Measurements from ENCODE around the gene PNISR. TPM values are rescaled to one million over a fixed set of nuclear protein-coding genes. Genes with fewer than 3 reads are reported as not detected.

The PNISR gene, protein sequence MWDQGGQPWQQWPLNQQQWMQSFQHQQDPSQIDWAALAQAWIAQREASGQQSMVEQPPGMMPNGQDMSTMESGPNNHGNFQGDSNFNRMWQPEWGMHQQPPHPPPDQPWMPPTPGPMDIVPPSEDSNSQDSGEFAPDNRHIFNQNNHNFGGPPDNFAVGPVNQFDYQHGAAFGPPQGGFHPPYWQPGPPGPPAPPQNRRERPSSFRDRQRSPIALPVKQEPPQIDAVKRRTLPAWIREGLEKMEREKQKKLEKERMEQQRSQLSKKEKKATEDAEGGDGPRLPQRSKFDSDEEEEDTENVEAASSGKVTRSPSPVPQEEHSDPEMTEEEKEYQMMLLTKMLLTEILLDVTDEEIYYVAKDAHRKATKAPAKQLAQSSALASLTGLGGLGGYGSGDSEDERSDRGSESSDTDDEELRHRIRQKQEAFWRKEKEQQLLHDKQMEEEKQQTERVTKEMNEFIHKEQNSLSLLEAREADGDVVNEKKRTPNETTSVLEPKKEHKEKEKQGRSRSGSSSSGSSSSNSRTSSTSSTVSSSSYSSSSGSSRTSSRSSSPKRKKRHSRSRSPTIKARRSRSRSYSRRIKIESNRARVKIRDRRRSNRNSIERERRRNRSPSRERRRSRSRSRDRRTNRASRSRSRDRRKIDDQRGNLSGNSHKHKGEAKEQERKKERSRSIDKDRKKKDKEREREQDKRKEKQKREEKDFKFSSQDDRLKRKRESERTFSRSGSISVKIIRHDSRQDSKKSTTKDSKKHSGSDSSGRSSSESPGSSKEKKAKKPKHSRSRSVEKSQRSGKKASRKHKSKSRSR
- total RNA-seq (60.1 and 99.1 TPM in 2 replicates), polyA plus RNA-seq (23.4 and 27.7 TPM in 2 replicates), polyA minus RNA-seq (ENCODE audit: low replicate concordance) (1.5 and 4.8 TPM in 2 replicates)
- 26.6 and 31.8 TPM in 2 replicates for polyA plus RNA-seq (2012)

GRCh38 chr6:99424761-99425646 is at the start of gene PNISR:
PNISR (minus strand) TSS chr6:99425308; CDS start chr6:99414659, 10,649 bp downstream.
- Histone ChIP-seq H3K4me2 (ENCODE audit: extremely low read depth, insufficient read depth, low read length) (peak within 1 kb of the TSS; percentile 87), H3K4me3 (replicated peaks in 1 of 4; ENCODE audit: control extremely low read depth in 1 of 4, insufficient read depth in 1 of 4, low read depth in 3 of 4, low read length in 4 of 4) (peak within 1 kb of the TSS; percentile 68 to 99 (median 83)), H3K36me3 (ENCODE audit: control insufficient read depth, insufficient read depth, low read length) (no peaks in the 10 kb centered on the region), H3K9me3 (ENCODE audit: control insufficient read depth, insufficient read depth, low read depth, low read length) (no peaks in the 10 kb centered on the region), H3K4me1 (ENCODE audit: control insufficient read depth, extremely low read depth, insufficient read depth, low read length) (peaks cover 6% of the 10 kb centered on the region), H2AFZ (ENCODE audit: low read length) (peak within 1 kb of the TSS; percentile 97), H3K27me3 (ENCODE audit: control insufficient read depth, insufficient read depth, low read length) (no peaks in the 10 kb centered on the region), H4K20me1 (ENCODE audit: control insufficient read depth, extremely low read depth, insufficient read depth, low read length) (no peaks in the 10 kb centered on the region), H3K79me2 (ENCODE audit: control insufficient read depth, insufficient read depth, low read length) (peaks cover 59% of the 10 kb centered on the region), H3K27ac (ENCODE audit: insufficient read depth, low read length) (peak within 1 kb of the TSS; percentile 100), H3K9ac (ENCODE audit: insufficient read depth, low read length) (peak within 1 kb of the TSS; percentile 97)
- TF ChIP-seq, protein P1, sequence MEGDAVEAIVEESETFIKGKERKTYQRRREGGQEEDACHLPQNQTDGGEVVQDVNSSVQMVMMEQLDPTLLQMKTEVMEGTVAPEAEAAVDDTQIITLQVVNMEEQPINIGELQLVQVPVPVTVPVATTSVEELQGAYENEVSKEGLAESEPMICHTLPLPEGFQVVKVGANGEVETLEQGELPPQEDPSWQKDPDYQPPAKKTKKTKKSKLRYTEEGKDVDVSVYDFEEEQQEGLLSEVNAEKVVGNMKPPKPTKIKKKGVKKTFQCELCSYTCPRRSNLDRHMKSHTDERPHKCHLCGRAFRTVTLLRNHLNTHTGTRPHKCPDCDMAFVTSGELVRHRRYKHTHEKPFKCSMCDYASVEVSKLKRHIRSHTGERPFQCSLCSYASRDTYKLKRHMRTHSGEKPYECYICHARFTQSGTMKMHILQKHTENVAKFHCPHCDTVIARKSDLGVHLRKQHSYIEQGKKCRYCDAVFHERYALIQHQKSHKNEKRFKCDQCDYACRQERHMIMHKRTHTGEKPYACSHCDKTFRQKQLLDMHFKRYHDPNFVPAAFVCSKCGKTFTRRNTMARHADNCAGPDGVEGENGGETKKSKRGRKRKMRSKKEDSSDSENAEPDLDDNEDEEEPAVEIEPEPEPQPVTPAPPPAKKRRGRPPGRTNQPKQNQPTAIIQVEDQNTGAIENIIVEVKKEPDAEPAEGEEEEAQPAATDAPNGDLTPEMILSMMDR (conservative IDR thresholded peaks at IDR 0.05 in 1 of 2, IDR thresholded peaks at IDR 0.05 in 1 of 2; ENCODE audit: low read depth in 1 of 2, low read length in 2 of 2) = no peak
- TF ChIP-seq EZH2 (IDR thresholded peaks at IDR 0.05; ENCODE audit: low read length, missing control alignments) = no peak
- DNase-seq (ENCODE audit: low read depth in 2 of 2) = peak; percentile 98 to 99

DNA sequence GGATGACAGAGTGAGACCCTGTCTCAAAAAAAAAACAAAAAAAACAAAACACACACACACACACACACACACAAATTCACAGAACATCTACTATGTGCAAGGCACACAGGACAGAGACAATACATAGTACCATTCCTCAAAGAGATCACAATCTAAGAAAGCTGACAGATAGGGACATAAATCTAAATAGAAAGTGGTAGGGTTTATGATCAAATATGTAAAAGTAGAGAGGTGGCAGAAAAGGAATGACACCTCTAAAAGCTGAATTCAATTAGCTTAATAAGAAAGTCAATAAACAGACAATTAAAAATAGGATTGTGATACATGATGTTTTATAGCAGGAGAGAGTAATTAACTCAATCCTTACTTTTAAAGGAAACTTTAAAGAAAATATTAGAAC is 48.6 kb upstream of the PNISR start:
- Histone ChIP-seq H4K20me1 (ENCODE audit: control insufficient read depth, extremely low read depth, insufficient read depth, low read length) (no peaks in the 10 kb centered on the region), H3K4me2 (ENCODE audit: extremely low read depth, insufficient read depth, low read length) (no peak overlapping the region), H3K4me1 (ENCODE audit: control insufficient read depth, extremely low read depth, insufficient read depth, low read length) (no peaks in the 10 kb centered on the region), H3K9ac (ENCODE audit: insufficient read depth, low read length) (no peak overlapping the region), H3K79me2 (ENCODE audit: control insufficient read depth, insufficient read depth, low read length) (no peaks in the 10 kb centered on the region), H2AFZ (ENCODE audit: low read length) (no peak overlapping the region), H3K36me3 (ENCODE audit: control insufficient read depth, insufficient read depth, low read length) (no peaks in the 10 kb centered on the region), H3K27ac (ENCODE audit: insufficient read depth, low read length) (no peak overlapping the region), H3K27me3 (ENCODE audit: control insufficient read depth, insufficient read depth, low read length) (no peaks in the 10 kb centered on the region), H3K4me3 (replicated peaks in 1 of 4; ENCODE audit: control extremely low read depth in 1 of 4, insufficient read depth in 1 of 4, low read depth in 3 of 4, low read length in 4 of 4) (no peak overlapping the region), H3K9me3 (ENCODE audit: control insufficient read depth, insufficient read depth, low read depth, low read length) (no peaks in the 10 kb centered on the region)
- DNase-seq (ENCODE audit: low read depth in 2 of 2) = no peak
- TF ChIP-seq, protein P1 (conservative IDR thresholded peaks at IDR 0.05 in 1 of 2, IDR thresholded peaks at IDR 0.05 in 1 of 2; ENCODE audit: low read depth in 1 of 2, low read length in 2 of 2) = no peak
- TF ChIP-seq EZH2 (IDR thresholded peaks at IDR 0.05; ENCODE audit: low read length, missing control alignments) = no peak
